WTC11 (cell line): ENCODE measurements around the gene GLG1. TPM values are rescaled to one million over a fixed set of nuclear protein-coding genes. Genes with fewer than 3 reads are reported as not detected.

Experiments
- ATAC-seq: fragments of 200-7000 bp; cut with Tn5 transposase; 2 replicates; pipeline ENCODE4 v1.10.0; 2021; ENCODE audit warnings: mild to moderate bottlenecking, moderate library complexity
- CTCF ChIA-PET: fragments of 300-600 bp; sonication (Branson Sonifier 250); formaldehyde crosslinking; loops from one replicate; lab custom pipeline; 2021; ENCODE audit warnings: antibody characterized with exemption; lab: Charles Lee
- POLR2A ChIA-PET: fragments of 350-600 bp; sonication (Branson Sonifier 250); formaldehyde crosslinking; loops from one replicate; lab custom pipeline; 2021; ENCODE audit warnings: antibody characterized with exemption; lab: Charles Lee
- DNase-seq: peaks from one replicate; pipeline ENCODE4 v3.0.0; 2021; ENCODE audit warnings: low spot score
- H3K27ac Mint-ChIP-seq: 2 replicates; pipeline ENCODE4 v1.8.0; 2021; ENCODE audit warnings: mixed read lengths
- H3K27me3 Mint-ChIP-seq: 2 replicates; pipeline ENCODE4 v1.8.0; 2021; ENCODE audit warnings: low read depth, mild to moderate bottlenecking, moderate library complexity, mixed read lengths
- H3K36me3 Mint-ChIP-seq: 2 replicates; pipeline ENCODE4 v1.8.0; 2021; ENCODE audit warnings: mixed read lengths
- H3K4me1 Mint-ChIP-seq: 2 replicates; pipeline ENCODE4 v1.8.0; 2022; ENCODE audit warnings: mixed read lengths
- H3K4me3 Mint-ChIP-seq: 2 replicates; pipeline ENCODE4 v1.8.0; 2021; ENCODE audit warnings: mild to moderate bottlenecking, moderate library complexity, mixed read lengths
- H3K9me3 Mint-ChIP-seq: 2 replicates; pipeline ENCODE4 v1.8.0; 2021; ENCODE audit warnings: mixed read lengths
- CBFB ChIP-seq: sonication (generic); formaldehyde crosslinking; IDR thresholded peaks from 2 replicates; pipeline ENCODE4 v1.8.1; 2022; ENCODE audit warnings: mild to moderate bottlenecking, low read depth, missing genetic modification reagents
- ELF4 ChIP-seq: sonication (generic); formaldehyde crosslinking; IDR thresholded peaks from 2 replicates; pipeline ENCODE4 v1.8.1; 2022; ENCODE audit warnings: low read depth, mild to moderate bottlenecking, moderate library complexity, missing genetic modification reagents
- ETV6 ChIP-seq: sonication (generic); formaldehyde crosslinking; IDR thresholded peaks from 2 replicates; pipeline ENCODE4 v1.8.1; 2022; ENCODE audit warnings: mild to moderate bottlenecking, missing genetic modification reagents
- FOXK1 ChIP-seq: sonication (generic); formaldehyde crosslinking; IDR thresholded peaks from 2 replicates; pipeline ENCODE4 v1.8.0; 2022; ENCODE audit warnings: mild to moderate bottlenecking, moderate library complexity, missing genetic modification reagents
- NFE2L1 ChIP-seq: sonication (generic); formaldehyde crosslinking; IDR thresholded peaks from 2 replicates; pipeline ENCODE4 v1.8.1; 2023; ENCODE audit warnings: missing genetic modification reagents
- OVOL2 ChIP-seq: fragments of 250-450 bp; sonication (Bioruptor Pico); IDR thresholded peaks from 2 replicates; pipeline ENCODE4 v1.9.0; 2021; ENCODE audit warnings: mild to moderate bottlenecking, borderline replicate concordance
- ZNF219 ChIP-seq: sonication (generic); formaldehyde crosslinking; IDR thresholded peaks from 2 replicates; pipeline ENCODE4 v1.8.0; 2023; ENCODE audit warnings: missing genetic modification reagents, mild to moderate bottlenecking, borderline replicate concordance
- ZNF396 ChIP-seq: fragments of 250-450 bp; sonication (Bioruptor Pico); IDR thresholded peaks from 2 replicates; pipeline ENCODE4 v1.8.0; 2021; ENCODE audit warnings: mild to moderate bottlenecking, moderate library complexity, borderline replicate concordance
- ZNF423 ChIP-seq: fragments of 250-450 bp; sonication (Bioruptor Pico); IDR thresholded peaks from 2 replicates; pipeline ENCODE4 v2.1.2; 2022; ENCODE audit warnings: mild to moderate bottlenecking, moderate library complexity
- total RNA-seq: library from RNA; stranded (reverse); gene quantifications from 3 replicates; pipeline ENCODE4 v1.2.3, GENCODE V29; 2021
- TF ChIP-seq, protein P1 (sequence below): fragments of 250-450 bp; sonication (Bioruptor Pico); IDR thresholded peaks from 2 replicates; pipeline ENCODE4 v1.9.0; 2021; ENCODE audit warnings: moderate library complexity, mild to moderate bottlenecking, inconsistent platforms, borderline replicate concordance
- TF ChIP-seq, protein P2 (sequence below): sonication (generic); formaldehyde crosslinking; IDR thresholded peaks from 2 replicates; pipeline ENCODE4 v1.8.0; 2023; ENCODE audit warnings: mild to moderate bottlenecking, missing genetic modification reagents
- TF ChIP-seq, protein P3 (sequence below): sonication (generic); formaldehyde crosslinking; IDR thresholded peaks from 2 replicates; pipeline ENCODE4 v1.8.0; 2022; ENCODE audit warnings: mild to moderate bottlenecking, missing genetic modification reagents
- TF ChIP-seq, protein P4 (sequence below): sonication (generic); formaldehyde crosslinking; IDR thresholded peaks from 2 replicates; pipeline ENCODE4 v1.8.1; 2023; ENCODE audit warnings: mild to moderate bottlenecking, missing genetic modification reagents
- TF ChIP-seq, protein P5 (sequence below): sonication (generic); formaldehyde crosslinking; IDR thresholded peaks from 2 replicates; pipeline ENCODE4 v1.8.1; 2023; ENCODE audit warnings: mild to moderate bottlenecking, missing genetic modification reagents, moderate library complexity
- TF ChIP-seq, protein P6 (sequence below): sonication (generic); formaldehyde crosslinking; IDR thresholded peaks from 2 replicates; pipeline ENCODE4 v1.8.1; 2023; ENCODE audit warnings: mild to moderate bottlenecking, missing genetic modification reagents, borderline replicate concordance
- TF ChIP-seq, protein P7 (sequence below): sonication (generic); formaldehyde crosslinking; IDR thresholded peaks from 2 replicates; pipeline ENCODE4 v1.8.0; 2022; ENCODE audit warnings: mild to moderate bottlenecking, missing genetic modification reagents
- TF ChIP-seq, protein P8 (sequence below): fragments of 250-450 bp; sonication (Bioruptor Pico); IDR thresholded peaks from 2 replicates; pipeline ENCODE4 v2.1.2; 2022; ENCODE audit warnings: mild to moderate bottlenecking, moderate library complexity

GLG1 gene
- total RNA-seq, 1 experiment from 2014 or later = 156 TPM

DNA sequence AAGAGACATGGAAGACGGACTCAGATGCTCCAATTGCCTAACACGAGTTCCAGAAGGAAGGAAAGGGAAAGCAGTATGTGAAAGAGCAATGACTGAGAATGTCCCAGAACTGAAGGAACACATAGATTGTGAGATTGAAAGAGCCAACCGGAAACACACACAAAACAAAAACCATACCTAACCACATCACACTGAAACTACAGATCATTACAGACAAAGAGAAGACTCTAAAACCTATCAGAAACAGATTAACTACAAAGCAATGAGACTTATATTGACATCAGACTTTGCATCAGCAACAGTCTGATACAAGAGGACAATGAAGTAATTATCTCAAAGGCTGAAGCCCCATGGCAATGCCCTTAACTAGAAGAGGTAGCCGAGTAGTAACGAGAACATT, 140.0 kb downstream of the GLG1 start:
- H3K9me3 Mint-ChIP-seq = no peaks in the 10 kb centered on the region
- H3K36me3 Mint-ChIP-seq = peaks cover 86% of the 10 kb centered on the region
- ChIA-PET POLR2A (no interaction called here), CTCF (no interaction called here)
- no peaks in the 10 kb centered on the region for H3K27me3 Mint-ChIP-seq
- TF ChIP-seq ETV6 (no peak), ZNF219 (no peak), OVOL2 (CRISPR knock-in tag) (no peak), CBFB (CRISPR knock-in tag) (no peak), FOXK1 (CRISPR knock-in tag) (no peak), ELF4 (no peak), NFE2L1 (no peak), ZNF423 (CRISPR knock-in tag) (no peak), ZNF396 (CRISPR knock-in tag) (no peak)
- TF ChIP-seq, protein P1, sequence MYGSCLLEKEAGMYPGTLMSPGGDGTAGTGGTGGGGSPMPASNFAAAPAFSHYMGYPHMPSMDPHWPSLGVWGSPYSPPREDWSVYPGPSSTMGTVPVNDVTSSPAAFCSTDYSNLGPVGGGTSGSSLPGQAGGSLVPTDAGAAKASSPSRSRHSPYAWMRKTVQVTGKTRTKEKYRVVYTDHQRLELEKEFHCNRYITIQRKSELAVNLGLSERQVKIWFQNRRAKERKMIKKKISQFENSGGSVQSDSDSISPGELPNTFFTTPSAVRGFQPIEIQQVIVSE = no peak
- TF ChIP-seq, protein P2, sequence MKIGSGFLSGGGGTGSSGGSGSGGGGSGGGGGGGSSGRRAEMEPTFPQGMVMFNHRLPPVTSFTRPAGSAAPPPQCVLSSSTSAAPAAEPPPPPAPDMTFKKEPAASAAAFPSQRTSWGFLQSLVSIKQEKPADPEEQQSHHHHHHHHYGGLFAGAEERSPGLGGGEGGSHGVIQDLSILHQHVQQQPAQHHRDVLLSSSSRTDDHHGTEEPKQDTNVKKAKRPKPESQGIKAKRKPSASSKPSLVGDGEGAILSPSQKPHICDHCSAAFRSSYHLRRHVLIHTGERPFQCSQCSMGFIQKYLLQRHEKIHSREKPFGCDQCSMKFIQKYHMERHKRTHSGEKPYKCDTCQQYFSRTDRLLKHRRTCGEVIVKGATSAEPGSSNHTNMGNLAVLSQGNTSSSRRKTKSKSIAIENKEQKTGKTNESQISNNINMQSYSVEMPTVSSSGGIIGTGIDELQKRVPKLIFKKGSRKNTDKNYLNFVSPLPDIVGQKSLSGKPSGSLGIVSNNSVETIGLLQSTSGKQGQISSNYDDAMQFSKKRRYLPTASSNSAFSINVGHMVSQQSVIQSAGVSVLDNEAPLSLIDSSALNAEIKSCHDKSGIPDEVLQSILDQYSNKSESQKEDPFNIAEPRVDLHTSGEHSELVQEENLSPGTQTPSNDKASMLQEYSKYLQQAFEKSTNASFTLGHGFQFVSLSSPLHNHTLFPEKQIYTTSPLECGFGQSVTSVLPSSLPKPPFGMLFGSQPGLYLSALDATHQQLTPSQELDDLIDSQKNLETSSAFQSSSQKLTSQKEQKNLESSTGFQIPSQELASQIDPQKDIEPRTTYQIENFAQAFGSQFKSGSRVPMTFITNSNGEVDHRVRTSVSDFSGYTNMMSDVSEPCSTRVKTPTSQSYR (CRISPR knock-in tag) = no peak
- TF ChIP-seq, protein P3, sequence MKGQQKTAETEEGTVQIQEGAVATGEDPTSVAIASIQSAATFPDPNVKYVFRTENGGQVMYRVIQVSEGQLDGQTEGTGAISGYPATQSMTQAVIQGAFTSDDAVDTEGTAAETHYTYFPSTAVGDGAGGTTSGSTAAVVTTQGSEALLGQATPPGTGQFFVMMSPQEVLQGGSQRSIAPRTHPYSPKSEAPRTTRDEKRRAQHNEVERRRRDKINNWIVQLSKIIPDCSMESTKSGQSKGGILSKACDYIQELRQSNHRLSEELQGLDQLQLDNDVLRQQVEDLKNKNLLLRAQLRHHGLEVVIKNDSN (CRISPR knock-in tag) = no peak
- TF ChIP-seq, protein P4, sequence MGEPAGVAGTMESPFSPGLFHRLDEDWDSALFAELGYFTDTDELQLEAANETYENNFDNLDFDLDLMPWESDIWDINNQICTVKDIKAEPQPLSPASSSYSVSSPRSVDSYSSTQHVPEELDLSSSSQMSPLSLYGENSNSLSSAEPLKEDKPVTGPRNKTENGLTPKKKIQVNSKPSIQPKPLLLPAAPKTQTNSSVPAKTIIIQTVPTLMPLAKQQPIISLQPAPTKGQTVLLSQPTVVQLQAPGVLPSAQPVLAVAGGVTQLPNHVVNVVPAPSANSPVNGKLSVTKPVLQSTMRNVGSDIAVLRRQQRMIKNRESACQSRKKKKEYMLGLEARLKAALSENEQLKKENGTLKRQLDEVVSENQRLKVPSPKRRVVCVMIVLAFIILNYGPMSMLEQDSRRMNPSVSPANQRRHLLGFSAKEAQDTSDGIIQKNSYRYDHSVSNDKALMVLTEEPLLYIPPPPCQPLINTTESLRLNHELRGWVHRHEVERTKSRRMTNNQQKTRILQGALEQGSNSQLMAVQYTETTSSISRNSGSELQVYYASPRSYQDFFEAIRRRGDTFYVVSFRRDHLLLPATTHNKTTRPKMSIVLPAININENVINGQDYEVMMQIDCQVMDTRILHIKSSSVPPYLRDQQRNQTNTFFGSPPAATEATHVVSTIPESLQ (CRISPR knock-in tag) = no peak
- TF ChIP-seq, protein P5, sequence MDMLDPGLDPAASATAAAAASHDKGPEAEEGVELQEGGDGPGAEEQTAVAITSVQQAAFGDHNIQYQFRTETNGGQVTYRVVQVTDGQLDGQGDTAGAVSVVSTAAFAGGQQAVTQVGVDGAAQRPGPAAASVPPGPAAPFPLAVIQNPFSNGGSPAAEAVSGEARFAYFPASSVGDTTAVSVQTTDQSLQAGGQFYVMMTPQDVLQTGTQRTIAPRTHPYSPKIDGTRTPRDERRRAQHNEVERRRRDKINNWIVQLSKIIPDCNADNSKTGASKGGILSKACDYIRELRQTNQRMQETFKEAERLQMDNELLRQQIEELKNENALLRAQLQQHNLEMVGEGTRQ (CRISPR knock-in tag) = no peak
- TF ChIP-seq, protein P6, sequence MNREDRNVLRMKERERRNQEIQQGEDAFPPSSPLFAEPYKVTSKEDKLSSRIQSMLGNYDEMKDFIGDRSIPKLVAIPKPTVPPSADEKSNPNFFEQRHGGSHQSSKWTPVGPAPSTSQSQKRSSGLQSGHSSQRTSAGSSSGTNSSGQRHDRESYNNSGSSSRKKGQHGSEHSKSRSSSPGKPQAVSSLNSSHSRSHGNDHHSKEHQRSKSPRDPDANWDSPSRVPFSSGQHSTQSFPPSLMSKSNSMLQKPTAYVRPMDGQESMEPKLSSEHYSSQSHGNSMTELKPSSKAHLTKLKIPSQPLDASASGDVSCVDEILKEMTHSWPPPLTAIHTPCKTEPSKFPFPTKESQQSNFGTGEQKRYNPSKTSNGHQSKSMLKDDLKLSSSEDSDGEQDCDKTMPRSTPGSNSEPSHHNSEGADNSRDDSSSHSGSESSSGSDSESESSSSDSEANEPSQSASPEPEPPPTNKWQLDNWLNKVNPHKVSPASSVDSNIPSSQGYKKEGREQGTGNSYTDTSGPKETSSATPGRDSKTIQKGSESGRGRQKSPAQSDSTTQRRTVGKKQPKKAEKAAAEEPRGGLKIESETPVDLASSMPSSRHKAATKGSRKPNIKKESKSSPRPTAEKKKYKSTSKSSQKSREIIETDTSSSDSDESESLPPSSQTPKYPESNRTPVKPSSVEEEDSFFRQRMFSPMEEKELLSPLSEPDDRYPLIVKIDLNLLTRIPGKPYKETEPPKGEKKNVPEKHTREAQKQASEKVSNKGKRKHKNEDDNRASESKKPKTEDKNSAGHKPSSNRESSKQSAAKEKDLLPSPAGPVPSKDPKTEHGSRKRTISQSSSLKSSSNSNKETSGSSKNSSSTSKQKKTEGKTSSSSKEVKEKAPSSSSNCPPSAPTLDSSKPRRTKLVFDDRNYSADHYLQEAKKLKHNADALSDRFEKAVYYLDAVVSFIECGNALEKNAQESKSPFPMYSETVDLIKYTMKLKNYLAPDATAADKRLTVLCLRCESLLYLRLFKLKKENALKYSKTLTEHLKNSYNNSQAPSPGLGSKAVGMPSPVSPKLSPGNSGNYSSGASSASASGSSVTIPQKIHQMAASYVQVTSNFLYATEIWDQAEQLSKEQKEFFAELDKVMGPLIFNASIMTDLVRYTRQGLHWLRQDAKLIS = no peak
- TF ChIP-seq, protein P7, sequence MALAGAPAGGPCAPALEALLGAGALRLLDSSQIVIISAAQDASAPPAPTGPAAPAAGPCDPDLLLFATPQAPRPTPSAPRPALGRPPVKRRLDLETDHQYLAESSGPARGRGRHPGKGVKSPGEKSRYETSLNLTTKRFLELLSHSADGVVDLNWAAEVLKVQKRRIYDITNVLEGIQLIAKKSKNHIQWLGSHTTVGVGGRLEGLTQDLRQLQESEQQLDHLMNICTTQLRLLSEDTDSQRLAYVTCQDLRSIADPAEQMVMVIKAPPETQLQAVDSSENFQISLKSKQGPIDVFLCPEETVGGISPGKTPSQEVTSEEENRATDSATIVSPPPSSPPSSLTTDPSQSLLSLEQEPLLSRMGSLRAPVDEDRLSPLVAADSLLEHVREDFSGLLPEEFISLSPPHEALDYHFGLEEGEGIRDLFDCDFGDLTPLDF = no peak
- TF ChIP-seq, protein P8, sequence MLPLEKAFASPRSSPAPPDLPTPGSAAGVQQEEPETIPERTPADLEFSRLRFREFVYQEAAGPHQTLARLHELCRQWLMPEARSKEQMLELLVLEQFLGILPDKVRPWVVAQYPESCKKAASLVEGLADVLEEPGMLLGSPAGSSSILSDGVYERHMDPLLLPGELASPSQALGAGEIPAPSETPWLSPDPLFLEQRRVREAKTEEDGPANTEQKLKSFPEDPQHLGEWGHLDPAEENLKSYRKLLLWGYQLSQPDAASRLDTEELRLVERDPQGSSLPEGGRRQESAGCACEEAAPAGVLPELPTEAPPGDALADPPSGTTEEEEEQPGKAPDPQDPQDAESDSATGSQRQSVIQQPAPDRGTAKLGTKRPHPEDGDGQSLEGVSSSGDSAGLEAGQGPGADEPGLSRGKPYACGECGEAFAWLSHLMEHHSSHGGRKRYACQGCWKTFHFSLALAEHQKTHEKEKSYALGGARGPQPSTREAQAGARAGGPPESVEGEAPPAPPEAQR = no peak
- no peak for ATAC-seq
- no peak for DNase-seq
- H3K4me1 Mint-ChIP-seq = no peaks in the 10 kb centered on the region
- no peak overlapping the region for H3K27ac Mint-ChIP-seq
- H3K4me3 Mint-ChIP-seq = no peak overlapping the region
